Activated naive CD4-positive, alpha-beta T cell treated with anti-CD3 and anti-CD28 coated beads, Interleukin-2, amount 50 U/mL, for 16 hours (primary cell): Measurements from ENCODE around the gene USP10.
"Not testable (repeated sequence)": the region's sequence is repeated elsewhere in the genome, so short reads cannot be mapped to it uniquely, and the experiment has no call there.

Source experiments
- DNase-seq: peaks from one replicate; pipeline ENCODE4 v3.0.0-alpha.2; 2020

USP10 gene

DNA sequence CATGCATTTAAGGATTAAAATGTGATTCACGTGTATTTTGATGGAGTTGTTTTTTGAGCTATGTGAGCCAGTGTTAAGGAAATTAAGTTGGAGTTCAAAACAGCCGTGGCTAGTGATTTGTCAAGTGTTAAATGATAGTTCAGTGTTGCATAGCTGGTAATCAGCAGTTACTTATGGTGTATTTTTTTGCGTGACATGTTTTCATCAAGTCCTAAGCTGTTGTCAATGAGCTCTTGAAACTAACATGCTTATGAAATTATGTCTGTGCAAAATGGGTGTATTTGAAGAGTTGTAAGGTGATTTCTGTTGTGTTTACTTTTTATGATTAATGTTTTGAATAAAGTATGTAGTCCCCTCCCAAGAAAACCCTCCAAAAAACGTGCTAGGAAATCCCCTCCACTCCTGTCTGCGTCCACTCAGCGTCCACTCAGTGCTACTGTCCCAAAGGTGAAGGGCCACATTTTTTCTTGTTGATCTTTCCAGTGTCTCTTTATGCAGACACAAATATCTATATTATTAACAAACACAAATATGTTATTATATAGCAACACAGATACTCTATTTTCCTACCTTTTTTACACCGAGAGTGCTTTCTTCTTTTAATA is 30.0 kb downstream of the USP10 start:
- DNase-seq: no peak

DNA sequence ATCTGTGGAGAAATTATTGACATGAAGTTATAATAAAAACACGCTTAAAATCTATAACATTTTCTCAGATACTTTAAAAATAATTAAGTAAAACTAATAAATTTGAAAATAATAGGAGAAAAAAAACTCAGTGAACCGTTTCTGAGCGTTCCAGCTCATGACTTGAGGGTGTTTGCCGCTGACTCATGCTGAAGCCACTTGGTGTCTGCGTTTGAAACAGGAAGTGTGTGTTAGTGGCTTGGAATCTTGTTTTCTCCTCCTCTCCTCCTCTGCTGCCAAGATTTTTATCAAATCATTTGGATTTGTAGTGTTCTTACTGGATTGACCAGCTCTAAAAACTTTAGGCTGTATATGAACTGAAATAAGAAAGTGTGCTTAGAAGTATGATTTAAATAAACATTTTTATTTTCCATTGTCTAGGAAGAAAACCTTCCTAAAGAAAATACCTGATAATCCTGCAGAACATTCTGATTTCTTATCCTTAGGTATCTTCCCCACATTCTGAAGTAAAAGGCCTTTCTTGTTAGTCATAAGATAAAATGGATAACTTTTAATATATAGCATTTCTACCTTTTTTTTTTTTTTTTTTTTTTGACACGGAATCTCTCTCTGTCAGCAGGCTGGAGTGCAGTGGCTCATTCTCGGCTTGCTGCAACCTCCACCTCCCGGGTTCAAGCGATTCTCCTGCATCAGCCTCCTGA is 30.8 kb downstream of the USP10 start:
- DNase-seq: peak; percentile 25

DNA sequence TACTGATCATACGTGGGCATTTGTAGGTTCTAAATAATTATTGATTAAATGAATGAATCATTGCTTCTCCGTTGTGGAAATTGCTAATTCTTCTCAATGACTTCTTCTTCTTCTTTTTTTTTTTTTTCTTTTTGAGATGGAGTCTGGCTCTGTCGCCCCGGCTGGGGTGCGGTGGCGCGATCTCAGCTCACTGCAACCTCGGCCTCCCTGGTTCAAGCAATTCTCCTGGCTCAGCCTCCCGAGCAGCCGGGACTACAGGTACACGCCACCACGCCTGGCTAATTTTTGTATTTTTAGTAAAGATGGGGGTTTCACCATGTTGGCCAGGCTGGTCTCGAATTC is 32.5 kb downstream of the USP10 start:
- DNase-seq: not testable (repeated sequence)

DNA sequence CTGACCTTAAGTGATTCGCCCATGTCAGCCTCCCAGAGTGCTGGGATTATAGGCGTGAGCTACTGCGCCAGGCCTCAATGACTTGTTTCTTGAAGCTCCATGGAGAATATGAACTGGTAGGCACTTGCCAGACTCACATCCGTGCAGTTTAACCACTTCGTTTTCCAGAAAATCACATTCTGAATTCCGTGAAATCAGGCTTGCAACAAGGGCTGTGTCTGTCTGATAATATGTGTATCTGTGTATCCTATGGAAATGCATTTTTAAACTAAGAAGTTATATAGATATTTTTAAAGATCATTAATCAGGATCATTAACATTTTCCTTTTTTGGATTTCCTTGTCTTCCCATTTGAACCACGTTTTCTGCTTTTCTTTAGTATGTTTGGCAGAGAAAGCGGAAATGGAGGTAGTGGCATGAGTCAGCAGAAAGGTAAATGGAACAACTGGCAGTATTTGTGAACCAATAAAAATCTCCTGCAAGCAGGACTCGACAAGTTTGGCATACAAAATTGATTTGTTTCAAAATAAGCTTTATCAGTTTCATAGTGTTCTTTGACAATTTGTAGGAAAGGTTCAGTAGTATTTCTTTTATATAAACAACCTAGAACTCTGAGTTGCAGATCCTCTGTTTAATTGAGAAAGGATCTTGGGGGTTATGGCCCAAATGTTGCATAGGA is 33.0 kb downstream of the USP10 start:
- no peak for DNase-seq

DNA sequence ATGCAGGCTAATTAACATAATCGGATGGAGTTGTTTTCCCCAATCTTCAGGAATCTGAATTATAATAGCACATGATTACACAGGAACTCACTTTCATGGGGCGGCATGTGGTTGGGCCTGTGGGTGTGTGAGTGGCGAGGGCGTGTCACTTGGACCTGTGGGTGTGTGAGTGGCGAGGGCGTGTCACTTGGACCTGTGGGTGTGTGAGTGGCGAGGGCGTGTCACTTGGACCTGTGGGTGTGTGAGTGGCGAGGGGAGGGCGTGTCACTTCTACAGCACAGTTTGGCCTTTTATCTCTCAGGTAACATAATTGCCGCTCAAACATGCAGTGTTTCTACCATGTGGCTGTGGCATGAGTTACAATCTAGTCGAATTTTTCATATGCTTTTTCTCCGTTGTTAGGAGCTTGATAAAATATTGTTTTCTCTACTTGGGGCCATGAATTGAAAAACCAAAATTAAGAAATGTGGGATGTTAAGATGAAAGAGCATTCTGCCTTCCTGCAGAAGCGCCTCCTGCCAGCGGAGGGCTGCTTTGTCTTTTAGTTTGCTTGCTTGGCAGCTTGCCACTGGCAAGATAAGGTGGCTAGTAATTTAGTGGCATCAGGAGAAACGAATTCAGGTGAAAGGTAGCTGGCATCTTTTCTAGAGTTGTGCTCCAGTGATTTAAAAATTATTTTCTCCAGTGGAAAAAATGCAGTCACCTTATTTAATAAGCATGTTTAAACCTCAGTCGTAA is 36.2 kb downstream of the USP10 start:
- peak; percentile 19 for DNase-seq

DNA sequence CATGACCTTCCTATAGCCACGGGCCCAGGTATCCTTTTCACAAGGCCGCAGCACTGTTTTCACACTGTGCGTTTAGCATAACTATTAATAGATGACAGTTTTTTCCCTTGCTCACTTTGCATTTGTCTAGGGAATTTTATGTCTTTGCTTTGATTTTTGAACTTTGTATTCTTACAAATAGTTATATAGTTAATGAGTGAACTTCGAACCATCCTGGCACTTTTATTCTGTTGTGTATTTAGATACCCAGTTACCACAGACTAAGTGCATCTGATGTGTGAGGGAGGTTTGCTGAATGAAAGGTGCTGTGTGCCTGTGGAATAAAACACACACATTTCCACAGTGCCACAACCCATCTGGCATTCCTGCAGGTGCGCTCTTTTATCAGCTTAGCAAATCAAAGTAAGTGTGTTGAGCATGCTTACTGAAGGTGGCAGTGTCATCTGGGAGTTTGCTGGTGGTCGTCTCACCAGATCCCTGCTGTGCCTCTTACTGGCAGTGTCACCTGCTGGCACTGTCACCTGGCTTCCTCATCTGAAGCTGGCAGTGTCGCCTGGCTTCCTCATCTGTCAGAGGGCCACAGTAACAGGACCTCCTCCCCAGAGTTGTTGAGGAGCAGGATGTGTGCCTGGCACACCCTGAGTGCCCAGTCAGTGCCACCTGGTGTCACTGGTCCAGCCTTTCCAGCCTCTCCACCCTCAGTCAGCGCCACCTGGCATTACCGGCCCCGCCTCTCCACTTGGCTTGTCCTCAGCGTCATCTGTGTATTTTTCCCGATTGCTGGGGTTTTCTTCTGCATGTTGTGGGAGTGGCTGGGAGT is 37.6 kb downstream of the USP10 start:
- DNase-seq: no peak

DNA sequence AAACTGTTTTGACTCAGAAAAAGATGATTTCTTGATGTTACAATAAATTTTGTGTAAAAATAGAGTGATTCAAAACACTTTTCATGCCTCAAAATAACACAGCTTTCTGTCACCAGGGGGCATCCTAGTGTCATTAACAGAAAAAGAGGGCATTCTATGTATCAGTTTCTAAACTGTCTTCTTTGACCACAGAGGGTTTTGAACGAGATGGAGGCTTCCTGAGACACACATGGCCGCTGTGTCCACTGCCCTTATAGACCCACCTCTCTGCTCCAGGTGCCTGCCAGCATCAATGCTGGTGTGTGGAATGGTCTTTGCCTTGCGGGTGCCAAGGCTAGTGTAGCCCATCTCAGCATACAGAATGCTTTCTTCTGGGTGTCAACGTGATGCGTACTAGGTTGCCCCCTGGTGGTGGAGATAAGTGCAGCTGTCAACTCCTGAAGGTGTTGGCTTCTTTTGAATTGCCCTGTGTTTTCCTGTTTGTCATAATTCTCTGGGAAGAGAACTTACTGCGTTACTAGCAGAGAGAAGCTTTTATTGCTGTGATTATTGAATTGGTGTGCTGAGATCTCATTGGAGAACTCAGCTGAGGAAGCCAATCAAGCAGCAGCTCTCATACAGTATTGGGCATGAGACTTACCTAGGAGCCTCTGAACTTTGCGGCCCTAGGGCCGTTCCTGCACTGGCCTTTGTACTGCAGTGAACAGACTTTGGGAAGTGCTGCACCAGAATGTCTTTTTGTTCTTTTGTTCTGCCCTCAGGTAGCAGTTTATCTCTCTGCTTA is 38.6 kb downstream of the USP10 start:
- DNase-seq: peak; percentile 74

DNA sequence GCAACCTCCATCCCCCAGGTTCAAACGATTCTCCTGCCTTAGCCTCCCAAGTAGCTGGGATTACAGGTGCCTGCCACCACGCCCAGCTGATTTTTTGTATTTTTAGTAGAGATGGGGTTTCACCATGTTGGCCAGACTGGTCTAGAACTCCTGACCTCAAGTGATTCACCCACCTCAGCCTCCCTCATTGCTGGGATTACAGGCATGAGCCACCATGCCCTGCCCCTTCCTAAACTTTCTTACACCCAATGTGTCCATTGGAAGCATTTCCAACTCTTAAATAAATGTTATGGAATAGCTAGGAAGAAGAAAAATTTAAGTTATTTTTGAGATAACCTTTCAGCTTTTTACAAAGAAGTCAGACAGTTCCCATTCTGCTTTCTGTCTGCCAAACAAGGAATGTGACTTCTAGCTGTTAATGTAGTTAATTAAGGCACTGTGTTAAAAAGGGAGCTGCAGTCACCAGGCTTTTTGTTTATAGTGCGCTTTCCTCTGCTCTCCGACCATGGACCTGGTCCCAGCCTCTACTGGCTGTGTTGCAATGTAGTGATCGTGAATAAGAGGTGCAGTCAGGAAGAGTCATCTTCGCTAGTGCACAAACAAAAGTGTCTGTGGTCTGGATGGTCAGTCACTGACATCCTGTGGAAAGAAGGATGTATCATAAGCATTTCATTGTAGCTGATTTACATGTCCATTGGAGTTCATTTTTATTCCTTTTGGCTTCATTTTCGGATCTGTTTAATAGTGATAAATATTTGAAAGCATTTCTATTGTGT is 39.7 kb downstream of the USP10 start:
- DNase-seq: no peak

DNA sequence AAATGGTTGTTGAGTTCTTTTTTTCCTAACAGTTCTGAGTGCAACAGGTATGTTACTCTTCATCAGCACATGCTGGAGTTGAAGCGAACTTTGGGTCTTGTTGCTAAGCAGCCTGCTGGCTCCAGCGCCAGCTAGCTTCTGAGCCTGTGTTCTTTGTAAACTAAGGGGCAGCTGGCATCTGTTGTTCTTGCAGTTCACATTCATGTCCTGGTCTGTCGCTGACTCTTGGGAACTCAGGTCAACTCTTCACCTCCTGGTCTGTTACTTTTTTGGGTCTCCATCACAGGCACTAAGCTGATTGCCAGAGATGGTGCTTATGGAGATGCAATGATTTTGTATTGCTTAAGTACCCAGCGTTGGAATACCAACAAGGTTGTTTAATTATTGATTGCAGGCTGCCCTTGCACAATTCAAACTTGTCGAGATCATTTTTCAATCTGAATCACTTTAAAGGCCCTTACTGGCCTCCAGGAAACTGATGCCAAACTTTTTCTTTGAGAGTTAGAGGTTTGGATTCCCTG is 40.9 kb downstream of the USP10 start:
- no peak for DNase-seq

DNA sequence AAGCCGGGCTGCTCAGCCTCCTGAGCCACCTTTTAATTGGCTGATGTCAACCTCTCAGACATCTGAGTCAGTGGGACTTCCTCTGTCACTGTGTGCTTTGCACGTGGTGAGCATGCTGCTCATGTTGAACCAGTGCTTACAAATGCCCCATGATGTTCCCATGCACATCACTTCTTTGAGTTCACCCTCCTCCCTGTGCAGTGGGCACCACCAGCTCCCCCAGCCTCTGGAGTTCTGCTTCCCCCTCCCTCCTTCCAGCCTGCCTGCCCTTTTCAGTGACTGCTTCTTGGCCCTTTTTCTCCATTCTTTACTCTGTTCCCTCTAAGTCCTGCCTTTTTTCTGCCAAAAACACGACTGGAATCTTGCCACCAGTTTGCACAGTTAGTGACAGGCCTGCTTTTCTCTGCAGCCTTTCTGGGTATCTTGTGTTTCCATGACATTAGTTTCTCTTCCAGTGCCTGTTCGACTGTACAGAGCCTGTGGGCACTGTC is 41.6 kb downstream of the USP10 start:
- DNase-seq: no peak

DNA sequence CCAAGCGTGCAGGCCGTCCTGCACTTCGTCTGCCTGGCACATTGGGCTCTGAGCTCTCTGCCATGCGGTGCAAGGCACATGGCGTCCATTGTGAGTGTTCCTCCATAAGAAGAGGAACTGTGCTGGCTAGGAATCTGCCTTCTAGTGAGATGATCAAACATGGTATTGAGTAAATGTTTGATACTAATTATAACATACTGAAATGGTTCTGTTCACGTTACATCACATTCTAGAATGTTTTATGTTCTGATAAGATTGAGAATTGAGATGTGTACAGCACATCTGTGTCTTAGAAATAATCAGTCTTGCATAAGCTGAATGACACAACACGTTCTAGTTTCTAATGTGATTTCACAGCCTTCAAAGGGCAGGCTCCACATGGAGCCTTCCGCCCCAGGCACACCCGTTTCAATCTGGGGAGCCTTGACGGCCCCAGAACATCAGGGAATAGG is 42.9 kb downstream of the USP10 start:
- no peak for DNase-seq

DNA sequence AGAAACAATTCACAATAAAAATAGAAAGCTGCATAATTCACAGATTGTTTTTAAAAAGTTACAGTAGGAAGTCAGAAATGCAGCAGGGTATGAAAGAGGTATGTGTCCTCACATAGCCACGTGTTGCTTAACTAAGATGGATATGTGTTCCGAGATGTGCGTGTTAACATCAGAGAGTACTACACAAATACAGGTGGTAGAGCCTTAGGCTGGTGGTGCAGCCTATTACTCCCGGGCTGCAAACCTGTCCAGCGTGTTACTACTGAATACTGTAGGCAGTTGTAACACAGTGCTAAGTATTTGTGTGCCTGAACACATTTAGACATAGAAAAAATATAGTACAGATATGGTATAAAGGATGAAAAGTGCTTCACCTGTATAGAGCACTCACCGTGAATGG is 46.4 kb downstream of the USP10 start:
- no peak for DNase-seq

DNA sequence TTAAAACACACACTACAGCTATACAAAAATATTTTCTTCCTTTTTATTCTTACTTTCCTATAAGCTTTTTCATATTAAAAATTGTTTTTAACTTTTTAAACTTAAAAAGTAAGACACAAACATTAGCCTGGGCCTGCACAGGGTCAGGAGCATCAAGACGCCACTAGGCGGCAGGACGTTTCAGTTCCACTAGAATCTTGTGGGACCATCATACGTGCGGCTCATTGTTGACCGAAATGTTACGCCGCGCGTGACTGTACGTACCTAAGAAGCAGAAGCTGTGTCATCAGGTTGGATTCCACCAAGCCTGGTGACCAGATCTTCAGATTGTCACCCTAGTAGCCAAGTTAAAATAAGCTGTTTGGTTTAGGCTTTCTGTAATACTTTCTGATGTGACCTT is 47.1 kb downstream of the USP10 start:
- DNase-seq: no peak

DNA sequence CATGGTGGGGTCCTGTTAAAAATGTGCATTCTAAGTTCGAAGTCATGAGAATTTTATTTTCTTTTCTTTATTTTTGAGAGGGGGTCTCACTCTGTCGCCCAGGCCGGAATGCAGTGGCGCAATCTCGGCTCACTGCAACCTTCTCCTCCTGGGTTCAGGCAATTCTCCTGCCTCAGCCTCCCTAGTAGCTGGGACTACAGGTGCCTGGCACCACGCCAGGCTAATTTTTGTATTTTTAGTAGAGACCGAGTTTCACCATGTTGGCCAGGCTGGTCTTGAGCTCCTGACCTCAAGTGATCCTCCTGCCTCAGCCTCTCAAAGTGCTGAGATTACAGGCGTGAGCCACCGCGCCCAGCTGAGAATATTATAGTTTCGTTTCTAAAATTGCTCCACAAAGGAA is 48.4 kb downstream of the USP10 start:
- DNase-seq: not testable (repeated sequence)

DNA sequence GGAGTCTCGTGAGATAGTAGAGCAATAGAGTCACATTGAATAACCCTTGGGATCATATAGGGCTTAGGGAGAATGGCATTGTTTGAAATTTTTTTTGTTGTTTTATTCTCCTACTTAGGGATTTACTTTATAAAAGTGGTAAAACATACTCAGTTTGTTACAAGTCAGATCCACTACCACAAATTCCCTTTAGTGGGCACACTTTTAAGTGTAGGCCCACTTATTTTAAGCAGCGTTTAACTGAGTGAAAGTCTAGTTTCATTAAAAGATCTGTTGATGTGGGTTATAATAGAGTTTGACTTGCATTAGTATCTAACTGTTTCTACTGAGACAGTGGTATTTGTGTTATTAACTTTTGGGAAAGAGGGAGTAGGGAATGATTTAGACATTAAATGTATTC is 49.3 kb downstream of the USP10 start:
- no peak for DNase-seq

DNA sequence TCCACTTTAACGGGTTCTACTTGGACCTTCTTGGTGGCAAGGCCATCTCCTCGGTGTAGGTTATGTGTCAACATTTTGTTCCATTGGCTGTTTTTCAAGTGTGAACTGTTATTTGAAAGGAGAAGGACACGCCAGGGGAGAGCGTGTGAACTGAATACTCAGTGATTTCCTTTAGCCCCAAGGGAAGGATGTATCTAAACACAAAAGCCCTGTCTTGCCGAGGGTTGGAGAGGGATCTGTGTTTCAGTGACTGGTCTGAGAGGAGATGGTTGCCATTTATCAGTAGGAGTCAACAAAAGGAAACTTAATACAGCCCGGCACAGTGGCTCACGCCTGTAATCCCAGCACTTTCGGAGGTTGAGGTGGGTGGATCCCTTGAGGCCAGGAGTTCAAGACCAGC is 50.0 kb downstream of the USP10 start:
- DNase-seq: no peak

DNA sequence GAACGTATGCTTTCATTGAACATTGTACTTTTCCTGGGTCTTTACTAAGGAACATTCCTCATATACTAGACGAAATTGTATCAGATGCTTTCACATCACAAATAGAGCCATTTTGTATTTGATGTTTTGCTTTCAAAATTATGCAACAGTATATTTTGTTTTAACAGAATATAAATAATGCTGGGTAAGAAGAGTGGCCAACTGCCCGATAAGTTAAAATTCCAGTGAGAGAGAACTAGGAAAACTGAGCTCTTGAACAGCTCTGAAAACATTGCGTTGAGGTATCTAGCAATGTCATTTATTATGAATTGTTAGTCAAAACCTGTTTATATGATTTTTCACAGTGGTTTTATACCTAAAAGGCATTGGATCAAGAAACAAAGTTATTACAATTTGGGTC is 50.8 kb downstream of the USP10 start:
- no peak for DNase-seq

DNA sequence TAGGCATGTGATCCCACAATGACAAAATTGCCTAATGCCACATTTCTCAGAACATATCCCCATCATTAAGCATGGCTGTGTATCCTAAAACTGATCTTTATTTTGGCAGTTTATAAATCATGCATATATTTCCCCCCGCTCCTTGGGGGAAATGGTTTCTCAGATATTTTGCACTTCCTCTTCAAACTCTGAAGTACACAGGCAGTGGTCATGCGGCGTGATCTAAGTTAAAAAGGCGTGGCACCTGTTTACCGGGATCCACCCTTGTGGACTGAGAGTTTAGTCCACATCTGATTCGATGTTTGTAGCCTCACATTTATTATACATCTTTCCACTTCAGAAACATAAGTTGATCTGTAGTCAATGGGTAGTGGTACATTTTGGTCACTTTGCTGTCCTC is 51.4 kb downstream of the USP10 start:
- DNase-seq: no peak

DNA sequence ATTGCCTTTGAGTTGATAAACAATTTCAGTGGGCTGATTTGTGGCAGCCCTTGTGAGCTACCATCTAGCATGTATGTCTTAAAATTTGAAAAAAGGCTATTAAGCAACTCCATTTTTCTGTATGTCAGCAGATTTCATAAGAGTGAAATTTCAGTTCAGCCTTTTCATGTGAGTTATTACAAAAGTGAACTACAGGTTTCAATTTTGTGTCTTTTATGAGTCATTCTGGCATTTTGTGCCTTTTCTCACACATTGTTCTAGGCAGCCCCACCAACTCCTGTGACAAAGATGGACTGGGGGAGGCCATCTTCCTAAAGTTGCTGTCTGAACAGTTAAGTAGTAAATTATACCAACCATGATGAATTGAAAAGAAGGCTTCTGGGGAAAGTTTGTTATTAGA is 52.1 kb downstream of the USP10 start:
- DNase-seq: peak; percentile 42

DNA sequence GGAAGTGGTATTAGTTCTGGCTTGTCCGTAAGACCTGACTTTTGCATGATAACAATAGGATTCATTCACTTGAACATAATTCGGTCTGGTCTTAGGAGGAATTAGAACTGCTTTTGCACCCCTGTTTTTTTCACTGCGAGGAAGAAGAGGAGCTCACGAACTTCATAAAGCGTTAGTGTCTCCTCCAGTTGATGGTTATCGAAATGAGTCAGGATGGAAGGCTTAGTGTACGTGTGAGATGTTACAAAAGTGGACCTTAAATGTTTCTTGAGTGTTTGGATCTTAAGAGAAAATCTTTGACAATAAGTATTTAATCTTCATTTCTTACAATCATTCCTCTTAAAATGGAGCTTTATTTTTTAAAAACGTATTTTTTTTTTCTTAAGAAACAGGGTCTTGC is 52.8 kb downstream of the USP10 start:
- no peak for DNase-seq
